HUES64 (cell line): ENCODE measurements around the gene RAPGEF5.

Experiments
- H3K27ac ChIP-seq: 2 replicates; pipeline ENCODE4 v1.7.0; 2013; ENCODE audit warnings: low read depth, low read length, inconsistent platforms
- H3K27me3 ChIP-seq: 2 replicates; pipeline ENCODE4 v1.6.1; 2013; ENCODE audit warnings: mild to moderate bottlenecking, low read length; ENCODE audit not compliant: insufficient read depth
- H3K36me3 ChIP-seq: 2 replicates; pipeline ENCODE4 v1.6.1; 2013; ENCODE audit warnings: mild to moderate bottlenecking, low read length; ENCODE audit not compliant: insufficient read depth
- H3K4me1 ChIP-seq: 2 replicates; pipeline ENCODE4 v1.6.1; 2013; ENCODE audit warnings: mild to moderate bottlenecking, low read length, moderate library complexity; ENCODE audit not compliant: insufficient read depth
- H3K4me3 ChIP-seq: 2 replicates; pipeline ENCODE4 v1.5.1; 2013; ENCODE audit warnings: mild to moderate bottlenecking, low read length, moderate library complexity
- H3K9ac ChIP-seq: 2 replicates; pipeline ENCODE4 v1.6.1; 2013; ENCODE audit warnings: mild to moderate bottlenecking, low read depth, low read length
- H3K9me3 ChIP-seq: 2 replicates; pipeline ENCODE4 v1.6.1; 2013; ENCODE audit warnings: low read depth, low read length; ENCODE audit not compliant: insufficient read depth
- WGBS: fragments of 150-250, 120-280 bp; methylation state at CpG from one replicate; pipeline ENCODE4 v1.1.7; 2013; ENCODE audit warnings: missing lambda C conversion rate; 5-methylcytosine and 5-hydroxymethylcytosine counted together

RAPGEF5 gene

DNA sequence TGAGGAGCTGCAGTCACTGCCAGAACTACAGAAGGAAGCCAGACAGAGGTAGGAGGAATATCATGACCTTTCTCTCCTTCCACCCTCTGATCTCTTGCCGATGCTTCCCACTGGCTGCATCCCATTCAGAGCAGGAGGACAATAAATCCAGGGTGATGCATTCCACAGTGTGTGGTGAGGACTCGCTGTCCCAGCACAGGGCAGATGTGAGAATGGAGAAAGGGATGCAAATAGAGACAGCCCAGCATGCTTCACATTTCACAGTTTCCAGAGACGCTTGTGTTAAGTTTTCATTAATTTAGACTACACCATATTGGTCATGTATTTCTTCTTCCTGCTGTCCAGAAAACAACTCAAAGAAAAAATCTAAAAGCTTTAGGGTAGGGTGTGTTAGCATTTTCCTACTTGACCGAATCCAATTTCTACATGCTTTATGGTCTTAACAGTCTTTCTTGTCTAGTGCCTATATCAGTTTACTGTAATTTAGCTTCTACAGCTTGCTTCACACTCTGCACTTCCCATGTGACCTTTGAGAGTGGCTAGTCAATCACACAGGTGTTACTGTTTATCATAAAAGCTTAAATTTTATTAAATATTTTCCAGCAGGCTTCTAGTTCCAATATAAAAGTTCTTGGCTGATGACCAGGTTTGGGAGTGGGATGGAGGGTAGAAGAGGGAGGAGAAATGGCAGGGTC is 155.6 kb downstream of the RAPGEF5 start:
- 85% methylated on average over 3 of the region's 4 CpGs for WGBS

DNA sequence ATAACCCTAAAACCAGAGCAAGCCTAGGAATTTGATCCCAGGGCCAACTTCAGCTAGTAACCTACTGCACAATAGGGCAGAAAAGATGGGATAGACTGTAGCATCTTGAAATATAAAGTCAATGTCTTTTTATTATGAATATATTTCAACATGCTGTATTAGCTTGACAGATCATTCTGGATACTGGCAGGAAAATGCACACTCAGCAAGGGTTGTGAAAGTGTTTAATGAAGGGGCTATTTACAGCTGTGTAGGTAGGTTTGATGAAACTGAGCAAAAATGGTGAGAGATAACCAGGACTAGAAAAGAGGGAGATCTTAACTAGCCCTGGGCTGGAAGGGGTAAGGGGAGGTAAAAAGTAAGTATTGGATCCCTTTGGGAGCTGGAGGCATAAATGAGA is 156.2 kb downstream of the RAPGEF5 start:
- H3K4me3 ChIP-seq, result no peak overlapping the region
- no peaks in the 10 kb centered on the region for H3K9me3 ChIP-seq
- H3K27ac ChIP-seq, result no peak overlapping the region
- H3K9ac ChIP-seq, result no peak overlapping the region
- peaks cover 19% of the 10 kb centered on the region for H3K27me3 ChIP-seq
- H3K4me1 ChIP-seq, result no peaks in the 10 kb centered on the region
- no peaks in the 10 kb centered on the region for H3K36me3 ChIP-seq

More for the DNA sequence above, 155.6 kb downstream of the RAPGEF5 start:
- no peaks in the 10 kb centered on the region for H3K4me1 ChIP-seq
- no peak overlapping the region for H3K4me3 ChIP-seq
- peaks cover 17% of the 10 kb centered on the region for H3K27me3 ChIP-seq
- H3K27ac ChIP-seq, result no peak overlapping the region
- no peaks in the 10 kb centered on the region for H3K9me3 ChIP-seq
- no peaks in the 10 kb centered on the region for H3K36me3 ChIP-seq
- no peak overlapping the region for H3K9ac ChIP-seq

DNA sequence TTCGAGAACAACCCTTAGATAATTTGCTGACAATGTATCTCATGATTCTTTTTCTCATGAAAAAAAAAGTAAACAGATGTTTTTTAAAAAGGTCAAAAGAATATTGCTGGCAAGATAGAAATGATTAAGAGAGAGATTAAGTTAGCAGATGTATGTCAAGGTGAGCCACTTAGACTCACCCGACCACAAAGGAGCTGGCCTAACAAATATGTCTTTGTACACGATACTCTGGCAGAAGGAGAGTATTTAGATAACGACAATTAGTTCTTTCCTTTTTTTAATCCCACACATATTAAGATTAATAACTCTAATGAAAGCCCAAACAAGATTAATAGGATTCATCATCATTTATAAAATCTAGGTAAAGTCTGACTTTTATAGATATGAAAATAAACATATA is 156.7 kb downstream of the RAPGEF5 start:
- H3K9me3 ChIP-seq, result no peaks in the 10 kb centered on the region
- no peak overlapping the region for H3K4me3 ChIP-seq
- no peaks in the 10 kb centered on the region for H3K36me3 ChIP-seq
- no peak overlapping the region for H3K27ac ChIP-seq
- H3K9ac ChIP-seq, result no peak overlapping the region
- H3K4me1 ChIP-seq, result peaks cover 5% of the 10 kb centered on the region
- peaks cover 25% of the 10 kb centered on the region for H3K27me3 ChIP-seq
- WGBS, result 94% methylated on average over 4 of the region's 4 CpGs

DNA sequence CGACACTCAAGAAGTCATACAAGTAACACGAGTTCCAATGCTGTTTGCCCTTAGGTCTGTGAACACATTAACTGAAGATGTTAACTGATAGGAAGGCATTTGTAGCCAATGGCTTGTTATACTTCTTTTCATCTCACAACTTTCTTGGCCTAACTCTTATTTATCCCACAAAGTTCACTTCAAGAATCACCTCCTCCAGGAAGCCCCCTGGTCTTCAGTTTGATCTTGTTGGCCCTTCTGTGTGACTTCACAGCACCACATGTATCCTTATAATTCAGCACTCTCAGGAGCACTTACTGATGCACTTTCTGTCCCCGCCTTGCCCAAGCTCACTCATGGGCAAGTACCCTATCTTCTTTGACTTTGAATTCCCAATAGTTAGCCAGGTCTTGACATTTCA is 159.6 kb downstream of the RAPGEF5 start:
- 71% methylated on average over 3 of the region's 3 CpGs for WGBS
- no peak overlapping the region for H3K27ac ChIP-seq
- no peaks in the 10 kb centered on the region for H3K9me3 ChIP-seq
- H3K4me1 ChIP-seq, result peaks cover 27% of the 10 kb centered on the region
- H3K4me3 ChIP-seq, result no peak overlapping the region
- no peak overlapping the region for H3K9ac ChIP-seq
- H3K27me3 ChIP-seq, result peaks cover 45% of the 10 kb centered on the region
- no peaks in the 10 kb centered on the region for H3K36me3 ChIP-seq

DNA sequence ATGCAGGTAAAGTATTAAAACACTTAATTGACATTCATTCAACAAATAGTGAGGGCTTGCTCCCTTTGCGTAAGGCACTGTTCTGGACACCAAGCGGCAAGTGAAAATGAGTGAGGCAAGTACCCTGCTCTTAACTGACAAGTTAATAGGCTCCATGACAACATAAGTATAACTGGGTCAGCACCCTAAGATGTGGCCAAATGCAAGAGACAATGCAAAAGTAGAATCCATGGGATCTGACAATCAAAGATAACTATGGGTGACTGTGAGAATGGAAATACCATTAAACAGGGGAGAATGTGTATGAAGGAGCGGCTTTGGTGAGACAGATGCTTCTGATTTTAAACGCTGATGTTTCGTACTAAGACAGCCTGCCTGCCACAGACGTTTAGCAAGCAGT is 160.5 kb downstream of the RAPGEF5 start:
- Histone ChIP-seq H3K9ac (no peak overlapping the region), H3K4me1 (peaks cover 32% of the 10 kb centered on the region), H3K4me3 (no peak overlapping the region), H3K36me3 (no peaks in the 10 kb centered on the region), H3K27ac (no peak overlapping the region), H3K9me3 (no peaks in the 10 kb centered on the region), H3K27me3 (peaks cover 47% of the 10 kb centered on the region)
- 89% methylated on average over 6 of the region's 6 CpGs for WGBS

DNA sequence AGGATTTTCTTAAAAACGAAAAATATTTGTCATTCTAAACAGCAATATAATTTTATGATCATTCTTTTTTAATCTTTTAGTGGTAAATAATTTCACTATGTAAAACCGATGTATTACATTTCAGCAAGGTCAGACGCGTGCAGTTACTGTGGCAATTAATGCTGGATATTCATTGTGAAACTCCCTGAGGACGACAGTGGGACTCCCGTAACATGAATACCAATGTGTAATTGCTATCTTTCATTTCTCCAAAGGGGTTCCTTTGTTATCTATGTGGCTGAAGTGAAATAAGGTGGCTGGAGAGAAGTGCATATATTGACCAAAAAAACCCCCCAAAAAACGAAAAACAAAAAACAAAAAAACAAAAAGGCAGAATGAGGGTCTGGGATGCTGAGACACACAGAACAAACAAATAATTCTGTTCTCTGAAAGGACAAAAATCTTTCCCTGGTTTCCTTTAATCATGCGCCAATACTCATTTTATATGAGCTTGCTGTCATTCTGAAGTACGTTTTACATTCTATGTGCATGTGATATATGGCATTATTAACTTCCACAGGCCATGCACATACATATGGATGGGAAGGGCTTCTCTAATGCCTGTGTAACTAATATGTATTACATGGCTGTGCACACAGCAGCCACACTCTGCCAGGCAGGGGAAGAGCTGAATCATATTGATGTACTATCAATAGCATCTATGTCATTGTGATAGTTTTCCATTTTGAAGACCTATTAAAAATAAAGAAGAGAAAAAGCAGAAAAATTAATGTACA is 161.4 kb downstream of the RAPGEF5 start:
- no peaks in the 10 kb centered on the region for H3K9me3 ChIP-seq
- 72% methylated on average over 8 of the region's 9 CpGs for WGBS
- peaks cover 47% of the 10 kb centered on the region for H3K27me3 ChIP-seq
- no peak overlapping the region for H3K9ac ChIP-seq
- H3K4me1 ChIP-seq, result peaks cover 34% of the 10 kb centered on the region
- H3K27ac ChIP-seq, result no peak overlapping the region
- no peak overlapping the region for H3K4me3 ChIP-seq
- no peaks in the 10 kb centered on the region for H3K36me3 ChIP-seq

DNA sequence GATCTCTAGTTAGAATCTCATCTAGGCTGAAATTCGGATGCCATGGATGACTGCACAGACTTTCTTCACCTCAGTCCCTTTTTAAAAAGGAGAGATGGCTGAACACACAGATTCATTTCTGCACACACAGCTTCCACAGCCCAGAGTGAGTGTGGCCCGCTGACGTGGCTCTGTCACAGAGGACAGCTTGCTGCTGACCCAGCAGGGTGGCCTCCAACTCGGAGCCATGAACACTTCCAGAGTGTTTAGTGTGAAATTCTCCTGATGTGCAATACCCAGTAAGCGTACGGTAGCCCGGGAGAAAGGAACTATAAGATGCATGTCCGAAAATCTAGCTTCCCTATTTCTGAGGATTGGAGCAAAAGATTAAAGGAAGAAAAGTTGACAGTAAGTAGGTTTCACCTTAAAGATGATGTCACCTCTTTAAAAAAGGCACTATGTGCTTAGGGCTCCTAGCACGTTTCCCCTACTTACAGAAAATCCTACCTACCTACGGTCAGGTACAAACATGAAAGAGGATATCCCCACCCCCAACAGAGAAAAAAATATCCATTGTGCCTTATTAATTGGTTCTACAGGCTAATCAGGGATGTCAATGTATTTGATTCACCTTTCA is 162.2 kb downstream of the RAPGEF5 start:
- no peak overlapping the region for H3K27ac ChIP-seq
- peaks cover 47% of the 10 kb centered on the region for H3K27me3 ChIP-seq
- H3K4me1 ChIP-seq, result peaks cover 41% of the 10 kb centered on the region
- 63% methylated on average over 10 of the region's 10 CpGs for WGBS
- H3K9ac ChIP-seq, result no peak overlapping the region
- H3K9me3 ChIP-seq, result no peaks in the 10 kb centered on the region
- H3K4me3 ChIP-seq, result no peak overlapping the region
- H3K36me3 ChIP-seq, result no peaks in the 10 kb centered on the region

DNA sequence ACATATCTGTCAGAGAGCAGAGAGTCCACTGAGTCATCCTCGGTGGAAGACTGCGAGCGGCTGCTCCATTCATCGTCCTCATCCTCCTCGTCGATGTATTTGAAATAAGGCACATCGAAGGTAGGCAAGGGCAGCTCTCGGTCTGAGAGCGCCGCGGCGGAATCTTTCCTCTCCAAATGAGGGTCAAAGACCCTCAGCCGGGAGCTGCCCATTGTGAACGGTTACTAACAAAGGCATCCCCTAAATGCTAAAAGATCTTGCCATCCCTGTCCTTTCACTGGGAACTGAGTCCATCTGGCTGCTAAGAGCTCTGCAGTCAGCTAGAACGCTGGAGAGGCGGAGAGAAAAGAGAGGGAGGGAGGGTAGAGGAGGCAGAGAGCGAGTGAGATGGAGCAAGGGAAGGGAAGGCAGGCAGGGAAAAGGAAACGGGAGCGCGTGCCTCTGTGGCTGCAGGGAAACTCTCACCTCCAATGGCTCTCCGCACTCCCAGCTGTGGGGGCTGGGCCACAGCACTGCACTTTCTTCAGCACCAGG is 163.4 kb downstream of the RAPGEF5 start:
- under 1% methylated on average over 21 of the region's 21 CpGs for WGBS
- Histone ChIP-seq H3K4me3 (peak overlapping the region; percentile 54), H3K9ac (peak overlapping the region; percentile 3; the same call in 1 of the 2 replicates), H3K36me3 (no peaks in the 10 kb centered on the region), H3K27me3 (peaks cover 47% of the 10 kb centered on the region), H3K4me1 (peaks cover 51% of the 10 kb centered on the region), H3K27ac (no peak overlapping the region), H3K9me3 (no peaks in the 10 kb centered on the region)

DNA sequence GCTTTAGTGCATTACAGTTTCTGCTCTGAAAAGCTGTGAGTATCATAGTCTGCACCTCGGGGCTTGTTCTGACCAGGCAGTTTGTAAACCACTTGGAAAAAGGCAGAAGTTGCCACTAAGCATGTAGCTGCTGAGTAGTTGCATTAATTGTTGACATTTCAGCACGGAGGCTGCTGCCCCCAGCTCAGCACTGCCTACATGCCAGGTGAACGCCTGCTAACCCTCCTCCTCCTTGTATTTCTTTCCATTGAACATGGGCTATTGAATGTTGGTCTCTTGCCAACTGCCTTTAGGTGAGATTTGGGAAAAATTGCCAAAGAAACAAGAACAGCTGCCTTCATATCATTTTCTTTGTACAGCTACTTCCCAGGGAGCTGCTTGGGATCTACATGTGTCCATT is 164.2 kb downstream of the RAPGEF5 start:
- Histone ChIP-seq H3K36me3 (no peaks in the 10 kb centered on the region), H3K27ac (no peak overlapping the region), H3K4me3 (peak overlapping the region; percentile 54), H3K27me3 (peaks cover 43% of the 10 kb centered on the region), H3K4me1 (peaks cover 51% of the 10 kb centered on the region), H3K9me3 (no peaks in the 10 kb centered on the region), H3K9ac (peak overlapping the region; percentile 3; the same call in 1 of the 2 replicates)
- WGBS, result 17% methylated on average over 3 of the region's 3 CpGs

DNA sequence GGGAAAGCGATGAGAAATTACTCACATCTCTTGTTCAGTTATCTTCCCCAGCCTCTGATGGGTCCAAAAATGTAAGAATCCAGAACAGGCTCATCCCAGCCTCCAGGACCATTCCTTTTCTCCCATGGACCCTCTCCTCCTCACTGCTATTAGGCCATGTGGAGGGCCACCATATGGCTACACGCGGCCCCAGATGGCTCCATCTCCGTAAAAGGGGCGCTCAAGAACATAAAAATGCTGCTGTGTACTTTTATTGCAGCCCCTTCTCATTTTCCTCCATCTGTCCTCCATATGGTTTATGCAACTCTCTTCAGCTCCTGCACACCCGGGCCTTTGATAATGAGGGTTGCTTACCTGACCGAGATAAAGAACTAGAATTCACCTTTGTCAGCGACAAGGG is 166.2 kb downstream of the RAPGEF5 start:
- Histone ChIP-seq H3K27me3 (peaks cover 27% of the 10 kb centered on the region), H3K9me3 (no peaks in the 10 kb centered on the region), H3K4me3 (no peak overlapping the region), H3K4me1 (peaks cover 51% of the 10 kb centered on the region), H3K36me3 (no peaks in the 10 kb centered on the region), H3K9ac (no peak overlapping the region), H3K27ac (no peak overlapping the region)
- 93% methylated on average over 8 of the region's 8 CpGs for WGBS

DNA sequence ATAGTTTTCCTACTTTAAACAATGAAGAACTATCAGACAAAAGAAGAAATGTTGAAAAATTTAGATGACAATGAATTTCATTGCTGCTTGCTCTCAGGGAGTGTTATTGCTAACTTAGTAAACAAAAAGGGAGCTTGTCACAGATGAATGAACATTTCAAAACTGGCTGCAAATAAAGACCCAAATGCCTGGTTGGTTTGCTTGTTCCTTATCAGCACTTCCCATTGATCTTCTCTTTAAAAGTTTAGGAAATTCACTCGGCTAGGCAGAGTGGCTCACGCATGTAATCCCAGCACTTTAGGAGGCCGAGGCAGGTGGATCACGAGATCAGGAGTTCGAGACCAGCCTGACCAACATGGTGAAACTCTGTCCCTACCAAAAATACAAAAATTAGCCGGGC is 167.2 kb downstream of the RAPGEF5 start:
- H3K27ac ChIP-seq, result no peak overlapping the region
- H3K9me3 ChIP-seq, result no peaks in the 10 kb centered on the region
- H3K36me3 ChIP-seq, result no peaks in the 10 kb centered on the region
- H3K4me3 ChIP-seq, result no peak overlapping the region
- H3K9ac ChIP-seq, result no peak overlapping the region
- 81% methylated on average over 6 of the region's 6 CpGs for WGBS
- H3K27me3 ChIP-seq, result peaks cover 17% of the 10 kb centered on the region
- H3K4me1 ChIP-seq, result peaks cover 49% of the 10 kb centered on the region
